ENCODE data around the gene CFAP97D2.
"Not testable (repeated sequence)": the region's sequence is repeated elsewhere in the genome, so short reads cannot be mapped to it uniquely, and the experiment has no call there.

Gene CFAP97D2

DNA sequence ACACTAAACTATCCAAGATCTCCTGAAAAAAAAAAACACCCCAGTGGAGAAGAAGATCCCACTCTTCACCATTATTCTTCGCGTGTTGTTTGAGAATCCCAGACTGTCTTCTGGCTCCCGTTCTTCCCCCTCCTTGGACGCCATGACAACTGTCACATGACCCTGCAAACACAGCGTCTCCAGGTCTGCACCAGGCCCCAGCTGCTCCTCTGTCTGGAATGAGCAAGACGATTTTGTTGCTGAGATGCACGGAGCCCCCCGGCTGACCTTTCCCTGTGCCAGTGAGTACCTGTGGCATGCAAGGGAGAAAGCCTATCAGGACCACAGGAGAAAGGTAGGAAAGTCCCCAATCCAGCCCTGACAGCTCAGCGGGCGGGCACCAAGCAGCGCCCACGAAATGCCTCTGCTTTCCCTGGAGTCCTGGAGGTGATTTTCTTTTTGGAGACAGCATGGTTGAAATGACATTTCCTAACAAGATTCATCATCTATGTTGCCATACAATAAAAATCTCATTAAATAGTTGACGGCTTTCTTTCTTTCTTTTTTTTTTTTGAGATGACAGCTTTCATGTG is at the start of gene CFAP97D2:
Gene CFAP97D2, plus strand, starts transcription at position 171 of the 572 bp plus-strand sequence. Its CDS starts 74 bp downstream, at position 245.
- DNase-seq: no peak

DNA sequence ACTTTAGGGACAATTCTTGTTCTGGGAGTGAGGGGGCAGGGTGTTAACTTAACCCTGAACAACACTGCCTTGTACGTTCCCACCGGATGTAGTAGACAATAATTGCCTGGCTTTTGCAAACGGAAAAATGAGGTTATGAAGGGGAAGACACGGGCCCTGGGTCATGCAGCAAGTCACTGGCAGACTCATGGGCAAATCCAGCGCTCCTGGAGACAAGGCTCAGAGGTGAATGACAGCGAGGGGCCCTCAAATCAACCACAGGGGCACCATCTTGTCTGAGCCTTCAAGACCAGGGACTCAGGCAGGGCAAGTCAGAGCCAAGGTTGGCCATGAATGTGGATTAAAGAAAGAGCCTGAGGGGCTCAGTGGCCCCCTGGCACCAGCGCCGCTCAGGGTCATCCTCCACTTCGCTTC is 49.4 kb upstream of the CFAP97D2 start:
- no peak for DNase-seq

DNA sequence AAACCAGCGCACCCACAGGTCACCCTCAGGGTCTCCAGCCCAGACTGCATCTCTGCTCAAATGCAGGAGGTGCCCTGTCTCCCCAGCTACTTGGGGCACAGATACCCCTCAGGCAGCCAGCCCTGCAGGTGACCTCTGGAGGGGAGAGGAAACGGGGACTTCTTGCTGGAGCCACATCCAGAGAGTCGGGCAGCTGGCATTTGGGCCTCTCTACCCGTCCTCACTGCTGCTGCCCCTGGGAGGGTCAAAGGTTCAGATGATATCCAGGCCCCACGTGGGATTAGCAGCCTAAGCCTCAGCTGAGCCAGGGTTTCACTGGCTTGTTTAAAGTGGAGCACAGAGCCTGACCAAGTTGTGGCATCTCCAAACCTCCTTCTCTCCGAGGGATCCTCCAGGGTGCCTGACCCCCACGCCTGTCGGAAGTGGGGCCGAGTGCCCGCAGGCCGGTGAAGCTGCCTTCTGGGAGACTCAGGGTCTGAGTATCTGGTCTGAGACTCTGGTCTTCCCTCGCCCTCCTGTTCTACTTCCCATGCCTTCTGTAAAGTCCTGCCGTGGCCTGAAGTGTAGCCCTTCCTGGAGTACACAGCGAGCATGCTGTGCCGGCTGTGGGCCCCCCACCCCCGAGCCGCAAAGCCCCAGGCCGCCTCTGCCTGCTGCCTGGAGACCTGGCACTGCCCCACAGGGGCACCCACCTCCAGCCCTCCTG is 48.8 kb upstream of the CFAP97D2 start:
- no peak for DNase-seq

DNA sequence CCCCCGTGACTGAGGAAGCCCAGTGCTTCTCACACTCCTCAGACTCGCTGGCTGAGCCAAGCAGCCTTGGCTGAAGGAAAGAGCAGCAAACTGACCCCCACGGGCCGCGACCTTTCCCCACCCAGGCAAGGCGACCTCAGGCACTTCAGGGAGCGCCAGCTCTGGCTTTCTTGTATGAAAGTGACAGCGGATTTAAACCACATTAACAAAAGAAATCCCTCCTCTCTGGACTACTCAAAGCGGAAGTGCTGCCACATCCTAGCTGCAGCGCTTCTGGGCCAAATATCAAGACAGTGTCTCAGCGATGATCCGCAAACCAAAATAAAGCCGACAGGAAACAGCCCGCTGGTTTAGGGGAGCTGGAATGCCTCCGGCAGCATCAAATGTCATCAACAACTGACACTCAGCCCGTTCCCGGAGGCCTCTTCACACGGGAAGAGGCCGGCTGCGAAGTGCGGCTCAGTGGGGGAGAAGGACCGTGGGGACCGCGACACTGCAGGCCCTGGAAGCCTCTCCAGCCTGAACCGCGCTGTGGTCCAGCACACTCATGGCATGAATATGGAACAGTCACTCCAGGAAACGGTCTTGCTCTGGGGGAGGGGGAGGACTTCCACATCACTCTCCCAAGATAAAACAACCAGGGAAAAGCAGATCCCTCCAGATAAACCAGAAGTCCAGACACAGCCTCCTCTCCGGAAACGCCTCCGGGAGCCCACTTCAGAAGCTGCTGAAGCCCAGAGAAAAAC is 48.0 kb upstream of the CFAP97D2 start:
- peak; percentile 72 for DNase-seq

DNA sequence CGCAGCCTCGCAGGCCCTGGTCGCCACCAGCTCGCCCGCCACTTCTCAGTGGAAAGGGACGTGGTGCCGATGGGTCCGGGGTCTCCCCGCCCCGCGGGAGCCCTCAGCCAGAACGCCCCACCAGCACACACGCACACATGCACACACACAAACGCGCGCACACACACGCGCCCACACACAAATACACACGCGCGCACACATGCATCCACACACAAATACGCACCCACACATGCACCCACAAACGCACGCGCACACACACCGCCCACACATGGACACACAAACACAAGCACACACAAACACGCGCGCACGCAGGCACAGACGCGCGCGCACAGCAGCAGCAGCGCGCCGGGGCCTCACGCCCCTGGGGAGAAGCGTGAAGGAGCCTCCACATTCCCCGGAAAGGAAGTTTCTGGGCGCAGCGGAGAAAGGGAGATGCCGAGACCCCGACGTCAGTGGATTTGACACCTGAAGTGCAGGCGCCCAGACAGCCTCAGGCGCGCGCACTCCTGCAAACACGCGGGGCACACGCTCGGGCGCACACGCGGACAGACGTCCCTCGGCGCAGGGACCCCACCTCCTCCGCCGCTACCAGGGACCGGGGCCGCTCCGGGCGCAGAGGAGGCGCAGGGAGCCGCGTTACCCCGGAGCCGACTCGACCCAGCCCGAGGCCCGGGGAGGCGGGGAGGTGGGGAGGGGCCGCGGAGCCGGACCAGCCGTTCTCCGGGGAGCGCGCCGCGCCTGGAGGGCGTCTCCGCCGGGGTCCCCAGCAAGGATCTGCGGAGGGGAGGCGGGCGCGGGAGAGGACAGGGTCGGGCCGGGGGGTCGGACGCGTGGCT is 47.3 kb upstream of the CFAP97D2 start:
- peak; percentile 55 for DNase-seq

DNA sequence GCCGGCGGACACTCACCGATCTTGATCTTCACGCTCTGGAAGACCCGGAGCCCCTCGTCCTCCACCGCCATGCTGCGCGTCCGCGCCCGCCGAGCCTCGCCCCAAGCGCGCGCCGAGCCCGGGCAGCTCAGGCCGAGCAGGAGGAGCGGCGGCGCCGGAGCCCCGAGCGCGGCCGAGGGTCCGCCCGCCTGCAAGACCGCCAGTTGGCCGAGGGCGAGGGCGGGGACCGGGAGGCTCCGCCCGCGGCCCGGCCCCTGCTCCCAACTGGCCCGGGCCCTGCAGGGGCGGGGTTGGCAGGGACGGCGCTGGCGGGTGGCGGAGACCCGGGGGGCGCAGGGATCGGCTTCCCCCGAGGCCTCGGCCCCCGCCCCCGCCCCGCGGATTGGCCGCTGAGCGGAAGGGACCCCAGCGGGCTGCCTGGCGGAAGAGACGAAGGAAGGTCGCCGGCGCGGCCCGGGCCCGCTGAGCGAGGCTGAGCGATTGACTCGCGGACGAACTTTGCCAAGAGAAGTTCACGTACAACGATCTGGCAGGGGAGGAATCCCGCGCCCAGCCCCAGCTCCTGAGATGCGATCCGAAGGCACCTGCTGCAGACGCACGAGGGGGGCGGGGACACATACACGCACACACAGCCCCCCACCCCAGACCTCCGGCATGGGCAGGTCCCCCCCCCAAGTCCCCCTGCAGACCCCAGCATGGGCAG is 46.5 kb upstream of the CFAP97D2 start, which contains the start of gene RASA3:
Gene RASA3, minus strand, starts transcription at position 205 of the 703 bp plus-strand sequence. Its CDS starts 134 bp downstream, at position 71.
- peak; percentile 91 for DNase-seq

DNA sequence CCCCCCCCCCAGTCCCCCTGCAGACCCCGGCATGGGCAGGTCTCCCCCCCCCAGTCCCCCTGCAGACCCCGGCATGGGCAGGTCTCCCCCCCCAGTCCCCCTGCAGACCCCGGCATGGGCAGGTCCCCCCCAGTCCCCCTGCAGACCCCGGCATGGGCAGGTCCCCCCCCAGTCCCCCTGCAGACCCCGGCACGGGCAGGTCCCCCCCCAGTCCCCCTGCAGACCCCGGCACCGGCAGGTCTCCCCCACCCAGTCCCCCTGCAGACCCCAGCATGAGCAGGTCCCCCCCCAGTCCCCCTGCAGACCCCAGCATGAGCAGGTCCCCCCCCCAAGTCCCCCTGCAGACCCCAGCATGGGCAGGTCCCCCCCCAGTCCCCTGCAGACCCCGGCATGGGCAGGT is 45.9 kb upstream of the CFAP97D2 start:
- not testable (repeated sequence) for DNase-seq

DNA sequence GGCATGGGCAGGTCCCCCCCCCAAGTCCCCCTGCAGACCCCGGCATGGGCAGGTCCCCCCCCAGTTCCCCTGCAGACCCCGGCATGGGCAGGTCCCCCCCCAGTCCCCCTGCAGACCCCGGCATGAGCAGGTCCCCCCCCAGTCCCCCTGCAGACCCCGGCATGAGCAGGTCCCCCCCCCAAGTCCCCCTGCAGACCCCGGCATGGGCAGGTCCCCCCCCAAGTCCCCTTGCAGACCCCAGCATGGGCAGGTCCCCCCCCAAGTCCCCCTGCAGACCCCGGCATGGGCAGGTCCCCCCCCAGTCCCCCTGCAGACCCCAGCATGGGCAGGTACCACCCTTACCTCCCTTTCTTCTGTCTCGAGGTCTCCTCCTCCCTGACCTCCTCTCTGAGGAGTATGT is 45.5 kb upstream of the CFAP97D2 start:
- not testable (repeated sequence) for DNase-seq

DNA sequence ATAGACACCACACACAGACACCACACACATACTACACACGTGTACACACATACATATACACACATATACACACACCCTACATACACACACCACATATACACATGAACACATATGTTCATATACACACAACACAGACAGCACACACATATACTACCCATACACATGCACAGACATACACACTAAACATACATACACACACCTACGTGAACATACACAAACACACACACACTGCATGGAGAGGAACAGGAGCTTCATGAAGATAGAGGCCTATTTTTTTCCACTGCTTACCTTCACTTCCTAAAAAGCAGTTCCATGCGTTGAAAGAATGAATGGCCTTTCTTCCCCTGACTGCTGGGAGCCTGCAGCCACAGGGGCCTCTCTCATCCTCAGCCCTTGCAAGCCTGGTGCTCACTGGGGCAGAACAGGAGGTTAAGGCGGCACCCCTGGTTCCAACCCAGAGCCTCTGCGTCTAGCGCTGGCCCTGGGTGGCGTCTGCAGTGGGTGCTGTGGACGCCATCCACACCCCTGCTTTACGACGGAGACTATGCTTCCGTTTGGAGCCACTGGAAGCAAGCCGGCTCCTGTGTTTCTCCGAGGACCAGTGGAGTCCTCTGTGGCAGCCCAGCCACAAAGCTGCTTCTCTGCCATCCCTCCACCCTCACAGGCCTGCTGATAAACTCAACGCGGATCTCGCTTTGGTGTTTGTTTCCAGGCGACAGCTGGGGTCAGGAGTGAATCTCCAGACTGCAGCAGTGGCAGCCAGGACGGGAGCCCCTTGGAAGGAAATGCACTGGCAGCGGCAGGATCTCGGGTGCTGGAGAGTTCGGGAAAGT is 44.7 kb upstream of the CFAP97D2 start:
- no peak for DNase-seq

DNA sequence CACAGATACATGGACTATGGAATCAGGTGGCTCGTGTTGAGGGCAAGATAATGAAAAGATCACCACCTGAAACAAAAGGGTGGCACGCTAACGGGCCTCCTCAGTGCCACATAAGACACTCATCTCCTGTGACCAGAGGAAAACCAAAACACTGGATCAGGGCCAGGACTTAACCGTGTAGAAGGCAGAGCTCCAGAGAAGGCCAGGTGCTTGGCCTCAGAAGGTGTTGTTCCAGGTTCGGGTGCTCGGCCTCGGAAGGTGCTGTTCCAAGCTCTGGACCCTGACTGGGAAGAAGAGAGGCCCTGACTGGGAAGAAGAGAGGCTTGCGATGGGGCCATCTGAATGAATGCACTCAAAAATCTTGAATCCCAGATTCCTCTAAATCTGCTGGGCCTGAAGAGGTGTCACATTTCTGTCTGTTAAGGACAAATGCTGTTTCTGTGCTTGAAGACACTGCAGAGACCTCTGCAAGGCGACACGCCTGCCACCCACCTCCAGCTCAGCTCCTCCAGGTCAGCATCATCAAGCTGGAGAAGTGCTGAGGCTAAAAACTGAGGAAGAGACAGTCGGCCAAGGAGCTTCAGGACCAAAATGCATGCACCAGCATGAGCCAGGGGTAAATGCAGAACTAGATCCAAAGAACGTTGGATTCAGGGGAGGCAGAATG is 44.0 kb upstream of the CFAP97D2 start:
- no peak for DNase-seq

DNA sequence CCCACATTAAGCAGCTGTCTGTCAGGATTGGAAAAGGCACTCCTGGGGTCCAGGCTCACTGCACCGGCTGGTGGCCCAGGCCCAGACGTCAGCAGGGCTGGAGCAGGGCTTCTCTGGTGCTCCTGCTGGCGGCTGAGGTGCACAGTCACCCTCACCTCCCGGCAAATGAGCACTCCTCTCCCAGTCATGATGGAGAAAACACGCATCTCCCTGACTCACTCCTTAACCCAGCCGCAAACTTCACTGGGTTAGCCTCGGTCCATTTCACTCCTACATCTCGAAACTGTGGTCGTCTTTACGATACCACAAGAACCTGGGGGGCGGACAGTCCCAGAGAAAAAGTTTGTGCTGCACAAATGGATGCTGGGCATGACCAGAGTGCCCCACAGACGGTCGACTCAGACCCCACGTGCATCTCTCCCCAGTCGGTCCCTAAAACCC is 43.3 kb upstream of the CFAP97D2 start:
- no peak for DNase-seq

DNA sequence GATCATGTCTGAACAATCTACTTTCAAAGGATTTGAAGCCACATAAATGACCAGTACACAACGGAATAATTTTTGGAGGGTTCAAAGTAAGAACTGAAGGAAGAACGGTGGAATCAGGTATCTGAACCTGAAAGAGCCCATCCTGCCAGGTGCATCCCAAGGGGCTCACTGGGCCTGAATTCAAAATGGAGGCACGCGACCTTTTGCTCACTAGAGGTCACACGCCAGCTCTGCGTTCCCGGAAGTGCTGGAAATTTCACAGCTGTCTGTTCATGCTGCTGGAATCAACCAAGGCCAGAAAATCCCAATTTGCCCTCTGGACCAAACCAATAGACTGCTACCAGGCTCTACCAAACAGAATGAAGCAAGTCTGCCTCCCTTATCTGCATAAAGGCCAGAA is 42.5 kb upstream of the CFAP97D2 start:
- DNase-seq: no peak

DNA sequence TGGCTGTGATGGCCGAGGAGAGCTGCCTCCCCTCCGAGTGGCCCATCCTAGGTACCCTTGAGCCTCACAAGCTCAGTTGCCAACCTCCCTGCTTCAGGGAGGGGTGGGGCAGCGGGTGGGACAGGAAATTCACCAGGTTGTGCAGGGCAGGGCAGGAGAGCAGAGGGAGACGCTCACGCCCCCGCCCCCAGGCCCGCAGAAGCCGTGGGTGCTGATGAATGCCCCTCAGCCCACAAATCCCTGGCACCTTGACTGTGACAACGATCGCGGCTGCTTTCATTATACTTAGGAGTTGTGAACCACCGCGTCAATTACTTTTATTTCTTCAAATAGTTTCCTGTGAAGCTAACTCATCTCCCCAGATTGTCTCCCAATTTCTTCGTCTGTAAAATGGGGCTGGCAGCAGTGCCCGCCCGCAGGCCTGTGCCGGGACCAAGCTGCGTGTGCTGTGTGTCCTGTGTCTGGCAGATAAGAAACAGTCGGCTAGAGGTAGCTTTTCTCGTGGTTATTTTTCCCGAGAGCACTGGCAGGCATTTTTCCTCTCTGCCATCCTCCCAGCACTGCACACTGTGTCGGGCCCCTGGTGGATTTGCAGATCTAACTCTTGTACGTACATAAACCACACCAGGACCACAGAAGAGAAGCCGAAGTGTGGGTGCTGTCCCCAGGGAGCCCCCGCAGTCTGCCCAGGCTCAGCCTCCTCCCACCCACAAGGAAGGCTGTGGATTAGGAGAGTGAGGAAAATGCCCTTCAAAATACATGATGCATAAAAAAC is 38.7 kb upstream of the CFAP97D2 start:
- DNase-seq: no peak

DNA sequence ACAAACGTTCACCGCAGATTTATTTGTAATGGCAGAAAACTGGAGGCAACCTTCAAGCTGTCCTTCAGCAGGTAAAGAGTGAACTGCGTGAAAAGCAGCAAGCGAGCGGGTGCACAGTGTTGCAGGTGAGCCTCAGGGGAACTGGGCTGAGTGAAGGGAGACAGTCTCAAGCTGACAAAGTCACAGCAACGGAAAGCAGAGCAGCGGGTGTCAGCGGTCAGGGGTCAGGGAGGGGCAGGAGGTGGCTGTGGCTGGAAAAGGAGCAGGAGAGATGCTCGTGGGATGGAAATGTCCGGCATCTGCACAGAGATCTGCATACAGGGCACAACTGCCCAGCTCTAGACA is 38.2 kb upstream of the CFAP97D2 start:
- DNase-seq: no peak

DNA sequence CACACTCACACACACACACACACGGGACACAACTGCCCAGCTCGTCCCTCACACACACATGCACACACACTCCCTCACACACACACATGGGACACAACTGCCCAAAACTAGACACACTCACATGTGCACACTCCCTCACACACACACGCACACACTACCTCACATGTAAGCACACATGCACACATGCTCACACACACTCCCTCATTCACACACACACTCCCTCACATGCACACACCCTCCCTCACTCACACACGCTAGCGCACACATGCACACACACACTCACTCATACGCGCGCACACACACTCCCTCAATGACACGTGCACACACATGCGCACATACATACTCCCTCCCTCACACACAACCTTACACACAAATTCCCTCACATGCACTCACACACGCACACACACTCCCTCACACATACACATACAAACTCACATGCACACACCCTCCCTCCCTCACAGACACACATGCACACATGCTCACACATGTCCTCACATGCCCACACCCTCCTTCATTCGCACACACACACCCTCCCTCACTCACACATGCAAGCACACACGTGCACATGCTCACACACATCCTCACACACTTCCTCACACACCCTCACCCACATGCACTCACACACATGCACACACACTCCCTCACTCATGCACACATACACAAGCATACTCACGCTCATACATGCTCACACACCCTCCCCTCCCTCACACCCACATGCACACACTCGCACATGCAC is 37.6 kb upstream of the CFAP97D2 start:
- no peak for DNase-seq

DNA sequence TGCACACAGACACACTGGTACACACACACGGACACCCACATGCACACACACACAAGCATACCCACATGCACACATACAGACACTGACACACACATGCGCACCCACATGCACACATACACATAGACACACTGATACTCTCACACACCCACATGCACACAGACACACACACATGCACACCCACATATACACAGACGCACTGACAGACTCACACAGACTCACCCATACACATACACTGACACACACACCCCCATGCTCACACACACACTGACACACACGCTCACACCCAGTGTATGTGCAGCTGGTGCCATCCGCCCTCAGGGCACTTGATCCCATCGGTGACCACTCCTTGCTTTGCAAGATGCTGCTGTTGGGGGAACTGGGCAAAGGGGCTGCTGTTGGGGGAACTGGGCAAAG is 36.9 kb upstream of the CFAP97D2 start:
- no peak for DNase-seq

DNA sequence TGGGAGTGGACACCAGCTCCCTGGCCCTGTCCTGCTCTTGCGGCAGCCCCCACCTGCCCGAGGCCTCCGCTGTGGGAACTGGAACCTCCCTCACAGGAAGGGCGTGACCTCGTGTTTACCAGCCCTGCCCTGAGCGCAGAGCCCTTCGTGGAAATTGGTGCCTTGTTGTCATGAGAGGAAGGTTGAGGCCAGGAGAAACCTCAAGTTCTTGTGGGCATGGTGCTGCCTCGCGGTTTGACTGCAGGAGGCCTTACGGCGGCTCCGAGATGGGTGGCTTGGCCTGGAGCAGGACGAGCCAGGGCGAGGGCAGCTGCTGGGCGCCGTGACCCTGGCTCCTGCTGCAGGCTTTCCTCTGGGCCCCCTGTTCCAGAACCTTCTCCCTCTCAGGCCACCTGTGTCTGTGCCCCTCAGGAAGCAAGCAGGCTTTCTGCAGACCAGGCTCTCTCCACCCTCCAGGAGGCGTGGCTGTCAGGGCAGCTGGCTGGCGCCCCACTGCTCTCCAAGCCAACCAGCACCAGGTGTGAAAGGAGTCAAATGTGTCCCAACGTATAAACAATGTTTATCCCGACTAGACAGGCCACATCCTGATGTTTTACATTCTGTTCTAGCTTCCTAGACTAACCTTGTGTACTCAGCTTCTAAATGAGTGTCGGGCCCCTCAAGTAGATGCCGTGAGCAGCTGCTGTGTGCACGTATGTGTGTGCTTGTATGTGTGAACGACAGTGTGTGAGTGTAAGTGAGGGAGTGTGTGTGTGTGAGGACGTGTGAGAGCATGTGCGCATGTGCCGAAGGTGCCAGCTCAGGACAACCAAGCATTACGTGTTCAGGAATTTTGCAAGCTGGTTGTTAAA is 36.2 kb upstream of the CFAP97D2 start:
- DNase-seq: peak; percentile 58
